Measurements from ENCODE around the gene FAM124B. TPM values are rescaled to one million over a fixed set of nuclear protein-coding genes. Genes with fewer than 3 reads are reported as not detected.

Gene FAM124B
- total RNA-seq, 4 donors from 2014 or later: 0.47 to 7.3 (median 2.6) TPM

DNA sequence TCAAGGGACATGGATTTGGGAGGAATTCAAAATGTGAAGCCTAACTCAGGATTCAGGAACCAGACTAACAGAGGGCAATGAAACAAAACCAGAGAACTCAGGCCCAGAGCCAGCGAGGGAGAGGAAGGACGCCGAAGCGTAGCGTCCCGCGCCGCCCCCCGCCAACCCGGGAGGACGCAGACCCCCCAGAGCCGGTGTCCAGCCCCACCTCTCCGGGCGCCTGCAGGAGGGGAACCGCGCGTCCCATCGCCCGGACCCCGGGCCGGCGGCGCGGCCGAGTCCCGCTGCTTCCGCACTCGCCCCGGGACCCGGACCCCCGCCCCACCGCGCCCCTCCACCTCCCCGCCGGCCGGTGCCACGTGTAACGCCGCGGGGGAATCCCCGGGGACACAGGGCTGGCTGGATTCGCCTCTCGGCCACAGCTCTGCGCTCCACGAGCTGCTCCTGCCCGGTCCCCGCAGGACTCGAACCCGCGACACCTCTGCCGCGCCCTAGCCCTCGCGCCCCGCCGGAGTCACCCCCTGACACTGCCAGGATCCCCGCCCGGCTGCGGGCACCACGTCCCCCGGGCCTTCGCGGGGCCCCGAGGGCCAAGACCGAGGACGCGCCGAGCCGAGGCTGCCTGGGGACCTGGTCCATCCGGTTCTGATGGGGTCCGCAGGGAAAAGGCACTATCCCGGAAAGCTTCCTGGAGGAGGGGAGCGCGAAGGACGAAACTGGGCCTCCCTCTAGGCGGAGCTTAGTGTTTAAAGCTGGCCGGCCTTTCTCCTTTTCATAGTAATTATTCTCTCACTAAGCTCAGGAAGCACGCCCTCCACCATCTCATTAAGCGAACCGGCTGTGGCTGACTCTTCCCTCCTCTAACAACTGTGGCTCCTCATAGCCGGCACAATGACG is 40.4 kb upstream of the FAM124B start:
- WGBS, 2 donors (ENCODE audit: low coverage in 1 of 2): 2 to 4% methylated on average over 10 to 12 of the region's 82 CpGs
- Histone ChIP-seq H3K4me1 (peaks cover 0 to 17% (median 5%) of the 10 kb centered on the region in 3 donors), H3K36me3 (no peaks in the 10 kb centered on the region), H3K27me3 (peaks cover 45% of the 10 kb centered on the region), H3K27ac (peak overlapping the region in 1 of 4 donors; percentile 51), H3K9me3 (no peaks in the 10 kb centered on the region), H3K4me3 (peak overlapping the region; percentile 43 to 60)
- no peak for TF ChIP-seq POLR2AphosphoS5 (IDR thresholded peaks at IDR 0.05)
- TF ChIP-seq, protein P1, sequence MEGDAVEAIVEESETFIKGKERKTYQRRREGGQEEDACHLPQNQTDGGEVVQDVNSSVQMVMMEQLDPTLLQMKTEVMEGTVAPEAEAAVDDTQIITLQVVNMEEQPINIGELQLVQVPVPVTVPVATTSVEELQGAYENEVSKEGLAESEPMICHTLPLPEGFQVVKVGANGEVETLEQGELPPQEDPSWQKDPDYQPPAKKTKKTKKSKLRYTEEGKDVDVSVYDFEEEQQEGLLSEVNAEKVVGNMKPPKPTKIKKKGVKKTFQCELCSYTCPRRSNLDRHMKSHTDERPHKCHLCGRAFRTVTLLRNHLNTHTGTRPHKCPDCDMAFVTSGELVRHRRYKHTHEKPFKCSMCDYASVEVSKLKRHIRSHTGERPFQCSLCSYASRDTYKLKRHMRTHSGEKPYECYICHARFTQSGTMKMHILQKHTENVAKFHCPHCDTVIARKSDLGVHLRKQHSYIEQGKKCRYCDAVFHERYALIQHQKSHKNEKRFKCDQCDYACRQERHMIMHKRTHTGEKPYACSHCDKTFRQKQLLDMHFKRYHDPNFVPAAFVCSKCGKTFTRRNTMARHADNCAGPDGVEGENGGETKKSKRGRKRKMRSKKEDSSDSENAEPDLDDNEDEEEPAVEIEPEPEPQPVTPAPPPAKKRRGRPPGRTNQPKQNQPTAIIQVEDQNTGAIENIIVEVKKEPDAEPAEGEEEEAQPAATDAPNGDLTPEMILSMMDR (IDR thresholded peaks at IDR 0.05): no peak
- no peak for TF ChIP-seq POLR2A (IDR thresholded peaks at IDR 0.05)
- TF ChIP-seq EP300 (IDR thresholded peaks at IDR 0.05): no peak
- peak; percentile 41 for ATAC-seq

DNA sequence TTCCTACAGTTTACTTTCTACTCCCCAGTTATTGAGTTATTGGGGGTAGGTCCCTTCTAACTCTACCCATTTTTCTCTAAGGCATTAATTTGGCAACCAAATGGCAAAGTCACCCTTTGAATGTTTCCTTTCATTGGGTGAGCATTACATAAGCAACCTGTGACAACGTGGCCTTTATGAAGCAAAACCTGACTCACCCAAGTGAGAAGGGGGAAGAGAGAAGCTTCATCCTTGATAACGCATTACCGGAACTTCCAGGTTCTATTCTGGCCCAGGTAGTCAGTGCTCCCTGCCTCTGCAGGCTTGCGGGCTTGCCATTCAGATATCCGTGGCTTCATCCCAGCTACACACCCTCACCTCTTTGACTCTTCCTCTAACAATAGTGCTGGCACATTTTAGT is 39.1 kb upstream of the FAM124B start:
- TF ChIP-seq POLR2A (IDR thresholded peaks at IDR 0.05): no peak
- no peak for TF ChIP-seq EP300 (IDR thresholded peaks at IDR 0.05)
- TF ChIP-seq, protein P1 (IDR thresholded peaks at IDR 0.05): no peak
- no peak for TF ChIP-seq POLR2AphosphoS5 (IDR thresholded peaks at IDR 0.05)
- H3K4me3 ChIP-seq: no peak overlapping the region
- no peaks in the 10 kb centered on the region for H3K9me3 ChIP-seq
- peaks cover 0 to 17% (median 5%) of the 10 kb centered on the region in 3 donors for H3K4me1 ChIP-seq
- H3K27me3 ChIP-seq: peaks cover 45% of the 10 kb centered on the region
- no peak overlapping the region for H3K27ac ChIP-seq
- no peaks in the 10 kb centered on the region for H3K36me3 ChIP-seq
- WGBS, 2 donors (ENCODE audit: low coverage in 1 of 2): 72 to 85% methylated on average over 3 to 5 of the region's 5 CpGs
- no peak for ATAC-seq

DNA sequence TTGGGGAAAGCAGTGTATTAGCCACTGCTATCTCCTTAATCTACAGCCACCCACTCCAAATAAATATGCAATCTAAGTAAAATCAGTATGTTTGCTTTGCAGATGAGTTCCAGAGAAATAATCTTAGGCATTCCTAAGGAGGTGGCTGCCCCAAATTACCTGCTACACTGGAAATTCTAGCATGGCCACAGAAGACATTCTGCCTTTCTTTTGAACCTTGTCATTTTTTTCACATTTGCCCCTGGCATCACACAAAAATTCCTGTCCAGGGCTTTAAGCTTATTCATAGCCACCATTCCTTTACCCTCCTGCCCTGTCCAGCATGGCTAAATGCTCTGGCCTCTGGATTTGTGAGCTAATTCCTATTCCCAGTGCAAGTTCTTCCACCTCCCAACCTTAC is 36.8 kb upstream of the FAM124B start:
- Histone ChIP-seq H3K9me3 (no peaks in the 10 kb centered on the region), H3K4me1 (peaks cover 0 to 17% (median 5%) of the 10 kb centered on the region in 3 donors), H3K27ac (no peak overlapping the region), H3K27me3 (peaks cover 28% of the 10 kb centered on the region), H3K4me3 (no peak overlapping the region), H3K36me3 (no peaks in the 10 kb centered on the region)
- TF ChIP-seq, protein P1 (IDR thresholded peaks at IDR 0.05): no peak
- TF ChIP-seq POLR2AphosphoS5 (IDR thresholded peaks at IDR 0.05) (no peak), EP300 (IDR thresholded peaks at IDR 0.05) (no peak), POLR2A (IDR thresholded peaks at IDR 0.05) (no peak)
- ATAC-seq: no peak

GRCh38 chr2:224436634-224437033 is 34.7 kb upstream of the FAM124B start:
- Histone ChIP-seq H3K27ac (no peak overlapping the region), H3K4me1 (peaks cover 0 to 3% (median 0%) of the 10 kb centered on the region in 3 donors), H3K9me3 (no peaks in the 10 kb centered on the region), H3K36me3 (no peaks in the 10 kb centered on the region), H3K27me3 (peaks cover 7% of the 10 kb centered on the region), H3K4me3 (no peak overlapping the region)
- no peak for TF ChIP-seq EP300 (IDR thresholded peaks at IDR 0.05)
- no peak for TF ChIP-seq POLR2AphosphoS5 (IDR thresholded peaks at IDR 0.05)
- TF ChIP-seq, protein P1 (IDR thresholded peaks at IDR 0.05): no peak
- no peak for TF ChIP-seq POLR2A (IDR thresholded peaks at IDR 0.05)
- no CpG with 5 or more reads among the region's 1 CpG for WGBS, 2 donors (ENCODE audit: low coverage in 1 of 2)
- no peak for ATAC-seq

DNA sequence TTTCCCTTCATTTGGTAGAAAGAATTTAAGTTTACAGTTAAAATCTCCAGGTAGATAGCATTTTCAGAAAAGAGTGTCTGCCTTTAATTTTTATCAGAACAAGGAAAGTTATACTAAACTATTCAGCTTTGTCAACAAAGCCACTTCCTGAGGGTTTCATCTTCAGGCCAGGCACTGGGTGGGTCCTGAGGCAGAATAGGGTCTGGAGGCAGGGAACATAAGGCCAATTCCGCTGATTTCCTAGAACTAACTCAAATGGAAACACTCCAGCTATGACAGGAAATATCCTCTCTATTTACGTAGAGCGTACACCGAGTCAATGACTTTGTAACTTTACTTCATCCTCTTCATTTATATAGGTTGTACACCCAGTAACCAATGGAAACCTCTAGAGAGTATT is 32.7 kb upstream of the FAM124B start:
- H3K9me3 ChIP-seq: peaks cover 0 to 7% (median 0%) of the 10 kb centered on the region in 3 donors
- no peaks in the 10 kb centered on the region for H3K27me3 ChIP-seq
- no peak overlapping the region for H3K27ac ChIP-seq
- no peaks in the 10 kb centered on the region for H3K4me1 ChIP-seq
- 40 to 81% methylated on average over 1 to 4 of the region's 4 CpGs for WGBS, 2 donors (ENCODE audit: low coverage in 1 of 2)
- no peak for ATAC-seq
- no peaks in the 10 kb centered on the region for H3K36me3 ChIP-seq
- TF ChIP-seq POLR2AphosphoS5 (IDR thresholded peaks at IDR 0.05) (no peak), EP300 (IDR thresholded peaks at IDR 0.05) (no peak), POLR2A (IDR thresholded peaks at IDR 0.05) (no peak)
- TF ChIP-seq, protein P1 (IDR thresholded peaks at IDR 0.05): no peak
- no peak overlapping the region for H3K4me3 ChIP-seq
